ENCODE measurements around the gene MAPK8.

Gene MAPK8

DNA sequence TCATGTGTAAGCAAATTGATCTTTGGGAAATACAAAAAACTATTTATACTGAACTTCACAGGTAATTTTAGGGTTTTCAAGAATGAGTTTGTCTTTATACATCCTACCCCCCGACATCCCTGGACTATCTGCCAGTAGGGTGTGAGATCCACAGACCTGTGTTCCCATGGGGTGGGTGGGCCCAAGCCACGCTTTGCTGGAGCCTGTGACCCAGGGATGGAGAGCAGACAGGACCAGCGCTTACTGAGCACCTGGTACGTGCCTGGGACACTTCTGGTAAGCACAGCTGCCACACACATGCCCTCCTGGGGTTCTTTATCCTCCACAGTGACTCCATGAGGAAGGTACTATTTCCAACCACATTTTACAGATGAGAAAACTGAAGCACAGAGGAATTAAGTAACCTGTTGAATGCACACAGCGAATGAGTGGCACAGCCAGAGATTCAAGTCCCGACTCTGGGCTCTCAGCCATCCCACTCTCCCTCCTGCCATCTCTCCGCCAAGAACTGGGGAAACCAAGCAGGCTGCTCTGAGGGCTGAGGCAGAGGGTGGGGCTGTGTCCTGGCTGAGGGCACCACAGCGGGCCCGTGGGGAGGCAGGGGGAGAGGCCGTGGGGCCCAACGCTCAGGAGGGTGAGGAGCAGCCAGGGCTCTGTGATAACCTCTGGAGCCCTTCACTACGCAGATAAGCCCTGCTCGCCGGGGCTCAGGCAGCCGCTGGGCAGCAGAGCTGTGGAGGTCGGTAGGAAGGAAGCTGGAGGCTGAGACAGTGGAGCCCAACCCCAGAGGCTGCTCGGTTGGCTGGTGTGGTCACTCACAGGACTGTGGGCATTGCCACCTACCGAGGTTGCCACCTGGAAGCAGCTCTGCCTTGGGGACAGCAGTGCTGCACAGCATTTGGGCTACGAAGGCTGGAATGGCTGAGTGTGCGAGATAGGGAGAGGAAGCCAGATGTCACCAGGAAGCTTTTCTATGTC, 174.2 kb downstream of the MAPK8 start:
- no peak overlapping the region for H3K4me3 ChIP-seq (ENCODE audit: low read length)
- no peak for DNase-seq (ENCODE audit: low read depth)
- TF ChIP-seq, protein P1, sequence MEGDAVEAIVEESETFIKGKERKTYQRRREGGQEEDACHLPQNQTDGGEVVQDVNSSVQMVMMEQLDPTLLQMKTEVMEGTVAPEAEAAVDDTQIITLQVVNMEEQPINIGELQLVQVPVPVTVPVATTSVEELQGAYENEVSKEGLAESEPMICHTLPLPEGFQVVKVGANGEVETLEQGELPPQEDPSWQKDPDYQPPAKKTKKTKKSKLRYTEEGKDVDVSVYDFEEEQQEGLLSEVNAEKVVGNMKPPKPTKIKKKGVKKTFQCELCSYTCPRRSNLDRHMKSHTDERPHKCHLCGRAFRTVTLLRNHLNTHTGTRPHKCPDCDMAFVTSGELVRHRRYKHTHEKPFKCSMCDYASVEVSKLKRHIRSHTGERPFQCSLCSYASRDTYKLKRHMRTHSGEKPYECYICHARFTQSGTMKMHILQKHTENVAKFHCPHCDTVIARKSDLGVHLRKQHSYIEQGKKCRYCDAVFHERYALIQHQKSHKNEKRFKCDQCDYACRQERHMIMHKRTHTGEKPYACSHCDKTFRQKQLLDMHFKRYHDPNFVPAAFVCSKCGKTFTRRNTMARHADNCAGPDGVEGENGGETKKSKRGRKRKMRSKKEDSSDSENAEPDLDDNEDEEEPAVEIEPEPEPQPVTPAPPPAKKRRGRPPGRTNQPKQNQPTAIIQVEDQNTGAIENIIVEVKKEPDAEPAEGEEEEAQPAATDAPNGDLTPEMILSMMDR (conservative IDR thresholded peaks at IDR 0.05; ENCODE audit: low read depth, low read length), result no peak

DNA sequence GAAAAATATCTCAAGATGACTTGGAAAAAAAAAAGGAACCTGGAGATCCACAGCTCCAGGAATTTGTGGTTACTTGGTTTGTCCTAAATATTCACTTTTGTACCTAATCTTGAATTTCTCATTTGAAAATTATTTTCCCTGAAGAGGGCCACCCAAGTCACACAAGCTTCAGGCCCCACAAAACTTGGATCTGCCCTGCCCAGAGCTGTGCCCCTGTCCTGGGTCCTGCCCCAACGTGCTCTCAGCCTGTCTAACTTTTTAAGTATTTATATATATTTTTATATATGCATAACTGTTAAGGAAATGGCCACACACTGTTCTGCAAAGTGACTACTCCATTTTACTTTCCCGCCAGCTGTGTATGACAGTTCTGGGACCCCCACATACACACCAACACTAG, 174.9 kb downstream of the MAPK8 start:
- H3K4me3 ChIP-seq (ENCODE audit: low read length), result no peak overlapping the region
- TF ChIP-seq, protein P1 (conservative IDR thresholded peaks at IDR 0.05; ENCODE audit: low read depth, low read length), result no peak
- DNase-seq (ENCODE audit: low read depth), result no peak

DNA sequence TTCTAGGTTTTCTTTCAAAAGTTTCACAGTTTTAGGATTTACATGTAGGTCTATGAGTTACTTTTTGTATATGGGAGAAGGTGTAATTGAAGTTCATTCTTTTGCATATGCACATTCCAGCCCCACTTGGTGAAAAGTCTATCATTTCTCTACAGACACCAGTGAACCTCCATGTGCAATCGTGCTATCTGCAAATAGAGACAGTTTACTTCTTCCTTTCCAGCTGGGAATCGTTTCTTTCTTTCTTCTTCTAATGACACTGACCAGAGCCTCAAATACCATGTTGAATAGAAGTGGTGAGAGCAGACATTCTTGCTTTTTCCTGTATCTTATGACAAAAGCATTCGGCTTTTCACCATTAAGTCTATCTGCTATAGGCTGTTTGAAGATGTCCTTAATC, 175.7 kb downstream of the MAPK8 start:
- no peak for DNase-seq (ENCODE audit: low read depth)
- H3K4me3 ChIP-seq (ENCODE audit: low read length), result no peak overlapping the region
- TF ChIP-seq, protein P1 (conservative IDR thresholded peaks at IDR 0.05; ENCODE audit: low read depth, low read length), result no peak

DNA sequence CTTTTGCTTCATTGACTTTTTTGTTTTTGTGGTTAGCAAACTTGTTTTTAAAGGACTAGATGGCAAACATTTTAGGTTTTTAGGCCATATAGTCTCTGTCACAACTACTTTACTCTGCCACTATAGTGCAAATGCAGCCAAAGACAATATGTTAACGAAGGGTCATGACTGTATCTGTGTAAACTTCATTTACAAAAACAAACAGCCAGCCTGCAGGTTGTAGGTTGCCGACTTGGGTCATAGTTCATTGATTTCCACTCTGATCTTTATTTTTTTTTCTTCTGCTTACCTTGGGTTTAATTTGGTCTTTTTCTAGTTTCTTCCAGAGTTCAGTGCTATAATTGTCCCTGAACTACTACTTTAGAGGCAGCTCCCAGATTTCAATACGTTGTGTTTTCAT, 178.4 kb downstream of the MAPK8 start:
- no peak overlapping the region for H3K4me3 ChIP-seq (ENCODE audit: low read length)
- TF ChIP-seq, protein P1 (conservative IDR thresholded peaks at IDR 0.05; ENCODE audit: low read depth, low read length), result no peak
- DNase-seq (ENCODE audit: low read depth), result no peak

DNA sequence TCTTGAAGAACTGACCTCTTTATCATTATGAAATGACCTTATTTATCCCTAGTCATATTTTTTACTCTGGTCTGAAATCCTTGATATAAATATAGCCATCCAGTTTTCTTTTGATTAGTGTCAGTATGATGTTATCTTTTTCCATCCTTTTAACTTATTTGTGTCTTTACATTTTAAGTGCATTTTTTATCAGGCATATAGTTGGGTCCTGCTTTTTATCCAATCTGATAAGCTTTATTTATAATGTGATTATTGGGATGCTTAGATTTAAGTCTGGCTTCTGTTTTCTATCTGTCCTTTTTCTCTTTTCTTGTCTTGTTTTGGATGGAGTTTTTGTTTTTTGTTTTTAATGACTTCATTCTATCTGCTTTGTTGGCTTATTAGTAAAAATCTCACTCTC, 179.2 kb downstream of the MAPK8 start:
- DNase-seq (ENCODE audit: low read depth), result no peak
- TF ChIP-seq, protein P1 (conservative IDR thresholded peaks at IDR 0.05; ENCODE audit: low read depth, low read length), result no peak
- H3K4me3 ChIP-seq (ENCODE audit: low read length), result no peak overlapping the region

DNA sequence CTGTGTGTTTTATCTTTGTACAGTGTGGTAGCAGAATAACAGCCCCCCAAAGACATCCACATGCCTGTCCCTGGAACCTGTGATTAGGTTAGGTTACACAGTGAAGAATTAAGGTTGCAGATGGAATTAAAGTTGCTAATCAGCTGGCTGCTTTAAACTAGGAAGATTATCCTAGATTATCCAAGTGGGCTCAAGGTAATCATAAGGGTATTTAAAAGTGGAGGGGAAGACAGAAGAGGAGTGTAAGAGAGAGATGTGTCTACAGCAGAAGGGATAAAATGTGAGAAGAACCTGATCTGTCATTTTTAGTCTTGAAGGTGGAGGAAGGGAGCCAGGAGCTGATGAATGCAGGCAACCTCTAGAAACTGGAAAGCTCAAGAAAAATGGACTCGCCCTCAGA, 180.8 kb downstream of the MAPK8 start:
- no peak overlapping the region for H3K4me3 ChIP-seq (ENCODE audit: low read length)
- TF ChIP-seq, protein P1 (conservative IDR thresholded peaks at IDR 0.05; ENCODE audit: low read depth, low read length), result no peak
- DNase-seq (ENCODE audit: low read depth), result no peak
